Endothelial cell of umbilical vein (primary cell): ENCODE results near the gene DUSP16. TPM values are rescaled to one million over a fixed set of nuclear protein-coding genes. Genes with fewer than 3 reads are reported as not detected.

Source experiments
- BruUV-seq: library from RNA; stranded (reverse); fragments of 400-500 nt; replicated peaks from 2 replicates; lab custom pipeline; 2021; lab: Mats Ljungman, UMichigan
- CTCF ChIA-PET: fragments of 300-600, 350-600 bp; sonication (Branson Sonifier 250); formaldehyde crosslinking; loops from one replicate; lab custom pipeline; 2021; ENCODE audit warnings: antibody characterized with exemption, inconsistent platforms; lab: Charles Lee
- POLR2A ChIA-PET: fragments of 300-600, 350-600 bp; sonication (Branson Sonifier 250); formaldehyde crosslinking; loops from one replicate; lab custom pipeline; 2021; ENCODE audit warnings: antibody characterized with exemption, inconsistent platforms; lab: Charles Lee
- DNase-seq: peaks from one replicate; pipeline ENCODE4 v3.0.0-alpha.2; 2011; ENCODE audit warnings: low read depth, low spot score
- FAIRE-seq: peaks from 2 replicates; lab custom pipeline; 2011; peaks lifted over from hg19 to GRCh38; lab: Jason Lieb, UNC
- H2AFZ ChIP-seq: 2 replicates; pipeline ENCODE4 v1.6.0; 2012; ENCODE audit warnings: low read depth, low read length, control low read depth, inconsistent platforms
- H3K27ac ChIP-seq: 2 replicates; pipeline ENCODE4 v1.5.1; 2011; ENCODE audit warnings: low read depth, mild to moderate bottlenecking, control low read depth, low read length, moderate library complexity; ENCODE audit not compliant: insufficient read depth
- H3K27me3 ChIP-seq, 2 experiments: 2 replicates each; pipeline versions ENCODE4 v1.6.0 to v1.6.1; 2011; ENCODE audit warnings: low read length in 2 of 2, mixed read lengths in 1 of 2; ENCODE audit not compliant: control insufficient read depth in 2 of 2, insufficient read depth in 2 of 2
- H3K36me3 ChIP-seq, 2 experiments: 2 replicates in 1 of 2; 3 replicates in 1 of 2; pipeline ENCODE4 v1.5.1; 2011; ENCODE audit warnings: low read length in 2 of 2, mild to moderate bottlenecking in 1 of 2, moderate library complexity in 1 of 2; ENCODE audit not compliant: control insufficient read depth in 2 of 2, insufficient read depth in 2 of 2; ENCODE audit errors: extremely low read depth in 1 of 2
- H3K4me1 ChIP-seq: 3 replicates; pipeline ENCODE4 v1.5.1; 2011; ENCODE audit warnings: mild to moderate bottlenecking, low read length; ENCODE audit not compliant: control insufficient read depth, insufficient read depth; ENCODE audit errors: extremely low read depth
- H3K4me2 ChIP-seq: 2 replicates; pipeline ENCODE4 v1.6.1; 2011; ENCODE audit warnings: low read length, control low read depth, mixed read lengths; ENCODE audit not compliant: insufficient read depth
- H3K4me3 ChIP-seq, 3 experiments: fragments of 200-600 bp in 1 of 3; sonication (generic), shearing (Covaris generic) in 1 of 3; replicated peaks in 1 of 3; 2 replicates each; pipeline ENCODE4 v1.5.1; 2011 to 2016; ENCODE audit warnings: control low read depth in 3 of 3, low read length in 3 of 3, mild to moderate bottlenecking in 2 of 3, inconsistent platforms in 1 of 3, low read depth in 1 of 3, moderate library complexity in 1 of 3; ENCODE audit not compliant: insufficient read depth in 1 of 3
- H3K79me2 ChIP-seq: 2 replicates; pipeline ENCODE4 v1.6.0; 2012; ENCODE audit warnings: low read length, inconsistent platforms; ENCODE audit not compliant: control insufficient read depth, insufficient read depth
- H3K9ac ChIP-seq: replicated peaks from 2 replicates; pipeline ENCODE3; 2011; ENCODE audit warnings: low read length, control low read depth; ENCODE audit not compliant: insufficient read depth; ENCODE audit errors: extremely low read depth
- H3K9me1 ChIP-seq: replicated peaks from 3 replicates; pipeline ENCODE4 v1.6.0; 2011; ENCODE audit warnings: mild to moderate bottlenecking, low read length; ENCODE audit not compliant: control insufficient read depth, insufficient read depth; ENCODE audit errors: extremely low read depth
- H3K9me3 ChIP-seq: replicated peaks from 2 replicates; pipeline ENCODE4 v1.5.1; 2012; ENCODE audit warnings: low read length, inconsistent platforms; ENCODE audit not compliant: control insufficient read depth, insufficient read depth
- H4K20me1 ChIP-seq: replicated peaks from 2 replicates; pipeline ENCODE3; 2011; ENCODE audit warnings: mild to moderate bottlenecking, low read length; ENCODE audit not compliant: control insufficient read depth, insufficient read depth; ENCODE audit errors: extremely low read depth
- CTCF ChIP-seq, 2 donors: IDR thresholded peaks; 1 replicate in 1 of 2; 2 replicates in 1 of 2; pipeline ENCODE4 v1.5.1; 2011; ENCODE audit warnings: low read length in 2 of 2, mild to moderate bottlenecking in 2 of 2, moderate library complexity in 2 of 2, control low read depth in 1 of 2, inconsistent platforms in 1 of 2, low read depth in 1 of 2; ENCODE audit not compliant: insufficient read depth in 1 of 2; ENCODE audit errors: extremely low read depth in 1 of 2
- EZH2 ChIP-seq: IDR thresholded peaks from 2 replicates; pipeline ENCODE4 v1.6.1; 2012; ENCODE audit warnings: borderline replicate concordance, low read depth, mild to moderate bottlenecking, moderate library complexity, low read length, inconsistent platforms; ENCODE audit not compliant: severe bottlenecking
- FOS ChIP-seq: IDR thresholded peaks from 2 replicates; pipeline ENCODE4 v1.6.1; 2011; ENCODE audit warnings: mild to moderate bottlenecking, low read length, moderate library complexity, borderline replicate concordance; ENCODE audit not compliant: insufficient read depth
- GATA2 ChIP-seq: IDR thresholded peaks from 2 replicates; pipeline ENCODE4 v1.7.0; 2011; ENCODE audit warnings: low read depth, mild to moderate bottlenecking, moderate library complexity, mixed read lengths, low read length; ENCODE audit not compliant: insufficient read length, insufficient read depth
- JUN ChIP-seq: IDR thresholded peaks from 2 replicates; pipeline ENCODE4 v1.6.1; 2011; ENCODE audit warnings: borderline replicate concordance, low read depth; ENCODE audit not compliant: insufficient read length, insufficient read depth
- MAX ChIP-seq: IDR thresholded peaks from 2 replicates; pipeline ENCODE4 v1.6.1; 2011; ENCODE audit not compliant: insufficient read depth, insufficient read length
- POLR2AphosphoS5 ChIP-seq: IDR thresholded peaks from 2 replicates; pipeline ENCODE4 v1.6.1; 2012; ENCODE audit warnings: low read depth, mild to moderate bottlenecking, control low read depth, low read length, moderate library complexity; ENCODE audit not compliant: insufficient read depth
- dilution Hi-C: fragments of 300-500 bp; cut with MboI; formaldehyde crosslinking; loops from one replicate; pipeline ENCODE4 v1.15.0; 2019; ENCODE audit warnings: low sequenced_read_pairs; ENCODE audit not compliant: extremely low pct_ligation_motif_present
- intact Hi-C: fragments of 100-400 bp; cut with micrococcal nuclease; formaldehyde crosslinking; loops from one replicate; pipeline ENCODE4 v1.10.0; 2022
- polyA plus RNA-seq, 4 experiments: library from polyadenylated mRNA; depleted of rRNA in 3 of 4; stranded (reverse) in 3 of 4; unstranded in 1 of 4; fragments of >200 nt; gene quantifications; 2 replicates each; pipeline versions ENCODE4 v1.2.1 to v1.2.3, GENCODE V29; 2011 to 2012; ENCODE audit warnings: missing spikeins in 1 of 4
- total RNA-seq: library from RNA; stranded (reverse); gene quantifications from 2 replicates; pipeline ENCODE4 v1.2.3, GENCODE V29; 2021

DUSP16 gene
- total and polyA plus RNA-seq, 2 donors (not counting 3 experiments of a cell fraction or from before 2014, with no cell fraction given): 7.4 to 19.5 TPM

- Histone ChIP-seq H3K4me2 (no peak overlapping the region), H3K4me1 (peaks cover 7% of the 10 kb centered on the region), H3K9me3 (no peaks in the 10 kb centered on the region), H3K36me3 (no peaks in the 10 kb centered on the region), H3K79me2 (no peaks in the 10 kb centered on the region), H3K4me3 (no peak overlapping the region), H3K27ac (no peak overlapping the region), H2AFZ (no peak overlapping the region), H3K9ac (no peak overlapping the region), H4K20me1 (peaks cover 2% of the 10 kb centered on the region), H3K27me3 (no peaks in the 10 kb centered on the region), H3K9me1 (no peaks in the 10 kb centered on the region)
- no TSS peak for BruUV-seq
- dilution Hi-C loops (no loop called here), intact Hi-C loops (no loop called here)
- TF ChIP-seq EZH2 (no peak), CTCF (IDR thresholded peaks at IDR 0.05; ENCODE audit: extremely low read depth in 1 of 2, insufficient read depth in 1 of 2, low read depth in 1 of 2, low read length in 2 of 2) (no peak), MAX (no peak), JUN (no peak), FOS (no peak), GATA2 (no peak), POLR2AphosphoS5 (no peak)
- ChIA-PET CTCF (no interaction called here), POLR2A (no interaction called here)
- DNase-seq: no peak
- FAIRE-seq: no peak
Observed at GRCh38 chr12:12533238-12533829, 29.3 kb downstream of the DUSP16 start.
